Activated naive CD8-positive, alpha-beta T cell treated with anti-CD3 and anti-CD28 coated beads, Interleukin-2, amount 10 ng/mL, durations not matched to agents 7 days and 5 days (primary cell): ENCODE data around the gene LMBR1L. TPM values are rescaled to one million over a fixed set of nuclear protein-coding genes. Genes with fewer than 3 reads are reported as not detected.
"Not testable (repeated sequence)": the region's sequence is repeated elsewhere in the genome, so short reads cannot be mapped to it uniquely, and the experiment has no call there.

Experiments
- ATAC-seq: fragments of 150-1000 bp; cut with Tn5 transposase; one replicate; pipeline ENCODE4 v1.10.0; 2021; ENCODE audit warnings: low read depth, moderate library complexity
- POLR2A ChIA-PET: fragments of 350-600 bp; sonication (Branson Sonifier 250); formaldehyde crosslinking; loops from one replicate; lab custom pipeline; 2021; ENCODE audit warnings: antibody characterized with exemption; lab: Charles Lee
- DNase-seq: peaks from one replicate; pipeline ENCODE4 v3.0.0; 2021
- H3K27ac Mint-ChIP-seq: one replicate; pipeline ENCODE4 v1.8.0; 2022; ENCODE audit warnings: mild to moderate bottlenecking, mixed read lengths
- H3K27me3 Mint-ChIP-seq: one replicate; pipeline ENCODE4 v1.8.0; 2022; ENCODE audit warnings: mild to moderate bottlenecking, moderate library complexity, mixed read lengths
- H3K36me3 Mint-ChIP-seq: one replicate; pipeline ENCODE4 v1.8.0; 2021; ENCODE audit warnings: mild to moderate bottlenecking, mixed read lengths
- H3K4me1 Mint-ChIP-seq: one replicate; pipeline ENCODE4 v1.8.0; 2021; ENCODE audit warnings: mixed read lengths
- H3K4me3 Mint-ChIP-seq: one replicate; pipeline ENCODE4 v1.8.0; 2022; ENCODE audit warnings: mild to moderate bottlenecking, moderate library complexity, mixed read lengths
- H3K9me3 Mint-ChIP-seq: one replicate; pipeline ENCODE4 v1.8.0; 2021; ENCODE audit warnings: mixed read lengths
- total RNA-seq, 2 experiments: library from RNA; stranded (reverse); gene quantifications; one replicate each; pipeline ENCODE4 v1.2.3, GENCODE V29; 2021

The LMBR1L gene
- total RNA-seq, 2 experiments from 2014 or later: 111 to 112 TPM

DNA sequence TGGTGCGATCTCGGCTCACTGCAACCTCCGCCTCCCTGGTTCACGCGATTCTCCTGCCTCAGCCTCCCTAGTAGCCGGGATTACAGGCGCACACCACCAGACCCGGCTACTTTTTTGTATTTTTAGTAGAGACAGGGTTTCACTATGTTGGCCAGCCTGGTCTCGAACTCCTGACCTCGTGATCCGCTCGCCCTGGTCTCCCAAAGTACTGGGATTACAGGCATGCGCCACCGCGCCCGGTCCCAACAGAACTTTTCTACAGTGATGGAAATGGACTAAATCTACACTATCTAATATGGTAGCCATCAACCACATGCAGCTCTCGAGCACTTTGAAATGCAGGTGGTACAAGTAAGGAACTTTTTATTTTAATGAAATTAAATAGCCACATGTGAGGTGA lies 48.7 kb downstream of the LMBR1L start:
- H3K27me3 Mint-ChIP-seq, DNase-seq, H3K36me3 Mint-ChIP-seq, H3K9me3 Mint-ChIP-seq, H3K27ac Mint-ChIP-seq, ATAC-seq, POLR2A ChIA-PET: not testable (repeated sequence)
- Mint-ChIP-seq H3K4me1 (peaks cover 31% of the 10 kb centered on the region), H3K4me3 (peak overlapping the region; percentile 9)

DNA sequence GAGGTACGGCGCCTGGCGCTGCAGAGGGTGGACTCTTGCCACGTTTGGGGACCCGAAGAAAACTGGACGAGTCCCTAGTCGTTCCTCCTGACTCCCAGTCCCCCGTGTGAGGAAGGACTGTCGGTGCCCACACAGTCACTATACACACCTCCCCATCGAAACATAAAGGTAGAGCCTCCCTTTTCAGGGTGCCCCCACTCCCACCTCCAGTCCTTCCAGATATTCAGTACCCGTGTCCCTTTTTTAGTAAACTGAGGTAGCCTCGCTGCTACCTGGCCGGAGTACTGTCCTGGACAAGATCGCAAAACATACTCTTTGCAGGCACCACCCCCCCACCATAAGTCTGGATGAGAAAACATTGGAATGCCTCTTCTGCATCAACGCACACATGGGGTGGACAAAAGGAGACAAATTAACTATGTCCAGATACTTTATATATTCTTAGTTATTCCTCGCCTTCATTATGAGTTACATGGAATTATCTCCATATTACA lies 49.4 kb downstream of the LMBR1L start:
- H3K27me3 Mint-ChIP-seq: no peaks in the 10 kb centered on the region
- peaks cover 3% of the 10 kb centered on the region for H3K36me3 Mint-ChIP-seq
- H3K9me3 Mint-ChIP-seq: no peaks in the 10 kb centered on the region
- ATAC-seq (no peak), DNase-seq (no peak)
- H3K27ac Mint-ChIP-seq: peak overlapping the region; percentile 92
- POLR2A ChIA-PET: interaction anchor here (3.8 kb wide), 1 partner anchor 69 kb away, joined by 24 read pairs; the partner anchor contains the start of gene TUBA1B
- H3K4me1 Mint-ChIP-seq: peaks cover 36% of the 10 kb centered on the region
- H3K4me3 Mint-ChIP-seq: peak overlapping the region; percentile 91

DNA sequence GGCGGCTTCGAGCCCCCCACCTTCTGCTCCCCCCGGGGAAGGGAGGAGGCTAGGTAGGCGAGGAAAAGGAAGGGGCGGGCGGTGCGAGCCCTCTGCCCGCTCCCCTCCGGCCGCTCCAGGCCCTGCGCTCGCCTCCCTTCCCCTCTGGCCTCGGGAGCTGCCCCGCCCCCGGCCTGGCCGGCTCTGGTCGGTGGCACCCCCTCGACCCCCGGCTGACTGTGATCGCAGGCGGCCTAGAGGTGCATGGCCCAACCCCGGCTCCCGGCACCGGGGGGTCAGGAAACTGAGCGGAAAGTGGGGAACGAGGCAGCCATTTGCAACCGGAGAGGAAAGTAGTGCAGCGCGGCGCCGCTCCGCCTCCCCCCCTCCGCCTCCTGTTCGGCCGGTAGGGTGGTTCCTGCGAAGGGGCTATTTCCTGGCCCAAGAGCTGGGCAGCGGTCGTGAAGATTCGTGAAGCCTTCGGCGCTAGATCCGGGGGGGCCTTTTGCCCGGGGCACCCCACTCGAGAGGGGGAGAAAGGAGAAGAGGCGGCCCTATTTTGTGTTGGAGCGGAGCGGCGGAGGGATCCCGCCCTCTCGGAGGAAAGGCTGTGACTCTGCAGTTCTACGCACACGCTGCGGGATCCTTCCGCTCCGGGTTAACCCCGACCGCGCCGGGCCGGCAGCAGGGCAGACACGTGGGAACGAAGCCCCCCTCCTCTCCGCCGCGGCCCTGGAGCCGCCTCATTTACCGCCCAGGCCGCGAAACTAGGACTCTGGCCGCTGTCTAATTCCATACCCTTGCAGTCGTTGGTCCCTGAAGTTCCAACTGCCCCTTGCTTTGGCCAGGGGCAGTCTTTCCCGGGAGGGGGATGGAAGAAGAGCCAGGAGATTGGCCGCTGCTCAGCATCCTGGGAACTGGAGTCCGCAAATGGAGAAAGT lies 50.1 kb downstream of the LMBR1L start, which contains the start of gene KMT2D:
Gene KMT2D (minus strand): TSS at position 558 of the 920 bp plus-strand sequence. CDS start 5,470 bp downstream, outside the sequence.
- peaks cover 43% of the 10 kb centered on the region for H3K4me1 Mint-ChIP-seq
- peak within 1 kb of the TSS; percentile 92 for H3K27ac Mint-ChIP-seq
- no peaks in the 10 kb centered on the region for H3K27me3 Mint-ChIP-seq
- peak; percentile 72 for ATAC-seq
- peak; percentile 91 for DNase-seq
- no peaks in the 10 kb centered on the region for H3K9me3 Mint-ChIP-seq
- peak within 1 kb of the TSS; percentile 95 for H3K4me3 Mint-ChIP-seq
- peaks cover 3% of the 10 kb centered on the region for H3K36me3 Mint-ChIP-seq
- POLR2A ChIA-PET: interaction anchor here (1.5 to 3.8 kb wide), 3 partner anchors 9 to 206 kb away, joined by 6 to 24 read pairs (median 17); partner anchors contain the start of genes RHEBL1 and TUBA1B

DNA sequence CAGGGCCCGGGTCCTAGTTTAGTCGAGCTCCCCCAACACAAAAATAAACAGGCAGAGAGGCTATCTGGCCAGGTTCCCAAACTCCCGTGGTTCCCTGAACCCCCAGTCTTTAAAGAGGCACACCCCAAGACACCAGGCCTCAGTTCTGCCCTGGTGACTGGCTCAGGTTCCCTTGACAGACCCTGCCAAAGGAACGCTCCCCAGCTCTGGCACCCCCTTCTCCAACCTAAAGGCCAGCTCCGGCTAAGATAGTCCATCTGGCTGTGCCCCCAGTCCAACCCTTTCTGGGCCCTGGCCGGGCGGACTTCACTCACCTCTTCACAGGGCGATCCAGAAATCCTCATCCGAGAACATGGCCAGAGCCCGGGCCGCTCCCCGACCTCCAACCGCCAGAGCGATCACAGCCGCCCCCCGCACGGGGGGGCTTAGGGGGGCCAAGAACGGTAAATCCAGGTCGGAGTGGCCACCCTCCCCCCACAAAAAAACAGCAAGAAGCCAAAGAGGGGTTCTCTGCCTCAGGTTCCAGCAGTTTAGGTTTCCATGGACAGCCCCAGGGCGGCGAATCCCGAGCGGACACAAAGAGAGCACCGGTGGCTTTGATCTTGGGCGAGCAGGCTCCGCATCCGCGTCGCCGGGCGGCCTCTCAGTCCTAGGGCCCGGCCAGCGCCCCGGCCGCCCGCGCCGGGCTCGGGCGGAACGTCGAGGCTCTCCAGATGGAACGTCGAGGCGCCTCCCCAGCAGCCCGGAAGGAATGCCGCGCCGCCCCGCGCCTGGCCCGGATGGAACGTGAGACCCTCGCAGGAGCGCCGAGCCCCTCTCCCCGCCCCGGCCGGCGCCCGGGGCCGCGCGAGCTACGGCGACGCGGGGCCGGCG lies 51.1 kb downstream of the LMBR1L start:
- POLR2A ChIA-PET: interaction anchor here (1.0 to 3.8 kb wide), 6 partner anchors 10 to 264 kb away, joined by 3 to 24 read pairs (median 5); partner anchors contain the start of genes DHH, RHEBL1, TROAP and TUBA1B
- no peaks in the 10 kb centered on the region for H3K9me3 Mint-ChIP-seq
- peaks cover 7% of the 10 kb centered on the region for H3K36me3 Mint-ChIP-seq
- H3K4me3 Mint-ChIP-seq: peak overlapping the region; percentile 95
- H3K27ac Mint-ChIP-seq: peak overlapping the region; percentile 85
- ATAC-seq (peak; percentile 11), DNase-seq (peak; percentile 49)
- peaks cover 50% of the 10 kb centered on the region for H3K4me1 Mint-ChIP-seq
- H3K27me3 Mint-ChIP-seq: no peaks in the 10 kb centered on the region

DNA sequence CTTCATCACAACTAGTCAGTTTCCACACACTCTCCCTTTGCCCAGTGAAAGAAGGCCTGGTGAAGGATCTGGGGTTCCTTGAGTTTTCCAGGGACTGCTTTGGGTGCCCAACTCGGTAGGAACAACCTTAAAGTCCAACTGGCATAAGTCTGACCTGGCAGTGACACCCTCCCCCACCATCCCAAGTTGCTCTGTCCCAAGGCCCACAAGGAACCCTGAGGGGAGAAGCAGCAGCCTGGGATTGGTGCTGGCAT lies 51.7 kb downstream of the LMBR1L start:
- POLR2A ChIA-PET: interaction anchor here (1.0 to 3.8 kb wide), 5 partner anchors 11 to 264 kb away, joined by 3 to 24 read pairs (median 4); partner anchors contain the start of genes DHH, RHEBL1, TROAP and TUBA1B
- Mint-ChIP-seq H3K27ac (peak overlapping the region; percentile 85), H3K4me1 (peaks cover 48% of the 10 kb centered on the region), H3K4me3 (peak overlapping the region; percentile 95), H3K9me3 (no peaks in the 10 kb centered on the region), H3K27me3 (no peaks in the 10 kb centered on the region), H3K36me3 (peaks cover 7% of the 10 kb centered on the region)
- no peak for ATAC-seq
- DNase-seq: no peak

DNA sequence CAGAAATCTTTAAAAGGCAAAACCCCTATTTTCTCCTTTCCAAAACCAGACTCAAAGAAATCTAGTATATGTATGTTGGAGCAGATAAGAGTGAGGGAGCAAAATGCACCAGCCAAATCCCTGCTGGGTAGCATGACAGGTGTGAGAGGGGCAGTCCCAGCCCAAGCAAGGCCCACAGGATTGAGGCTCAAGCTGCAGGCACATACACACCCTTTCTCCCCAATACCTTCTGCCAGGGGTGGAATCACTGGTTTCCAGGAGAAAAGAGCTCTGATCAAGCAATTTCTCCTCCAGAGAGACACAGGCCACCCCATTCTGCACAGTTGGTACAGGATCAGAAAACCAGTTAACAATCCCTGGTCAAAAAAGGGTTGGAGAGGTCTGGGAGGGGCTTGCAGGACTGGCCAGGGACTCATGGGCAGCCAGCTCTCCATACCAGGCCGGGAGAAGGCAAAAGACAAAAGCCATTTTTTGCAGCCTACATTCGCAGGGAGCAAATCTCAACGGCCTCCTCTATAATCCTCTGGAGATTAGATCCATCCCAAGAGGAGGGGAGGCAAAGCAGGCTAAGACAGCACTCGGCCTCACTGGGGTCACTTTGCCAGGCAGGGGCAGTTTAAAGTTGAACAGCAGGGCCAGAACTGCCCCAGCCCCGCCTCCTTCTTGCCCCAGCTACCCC lies 52.1 kb downstream of the LMBR1L start:
- DNase-seq: no peak

DNA sequence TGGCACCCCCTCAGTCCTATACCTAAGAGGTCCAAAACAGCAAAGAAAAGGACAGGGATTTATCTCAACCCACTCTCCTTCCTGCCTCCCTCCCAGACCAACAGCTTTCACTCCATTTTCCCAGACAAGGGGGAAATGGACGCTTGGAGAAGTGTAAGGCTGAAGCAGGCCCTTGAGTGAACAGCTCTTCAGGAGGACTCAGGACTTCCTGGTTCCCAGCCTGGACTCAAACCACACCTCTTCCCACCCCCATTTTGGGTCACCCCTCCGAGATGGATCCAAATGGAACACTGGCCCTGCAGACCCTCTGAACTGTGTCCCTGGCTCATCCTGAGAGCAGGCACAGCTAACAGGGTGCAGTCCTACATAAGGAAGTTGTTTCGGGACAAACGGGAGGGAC lies 52.8 kb downstream of the LMBR1L start:
- DNase-seq (no peak), ATAC-seq (no peak)
- peak overlapping the region; percentile 85 for H3K27ac Mint-ChIP-seq
- H3K9me3 Mint-ChIP-seq: no peaks in the 10 kb centered on the region
- H3K27me3 Mint-ChIP-seq: no peaks in the 10 kb centered on the region
- H3K4me3 Mint-ChIP-seq: peak overlapping the region; percentile 95
- peaks cover 10% of the 10 kb centered on the region for H3K36me3 Mint-ChIP-seq
- peaks cover 48% of the 10 kb centered on the region for H3K4me1 Mint-ChIP-seq
- POLR2A ChIA-PET: interaction anchor here (0.6 to 3.8 kb wide), 2 partner anchors 73 to 89 kb away, joined by 3 to 24 read pairs; partner anchors contain the start of gene TUBA1B

More for the DNA sequence above, 52.1 kb downstream of the LMBR1L start:
- no peaks in the 10 kb centered on the region for H3K27me3 Mint-ChIP-seq
- H3K9me3 Mint-ChIP-seq: no peaks in the 10 kb centered on the region
- no peak for ATAC-seq
- H3K4me3 Mint-ChIP-seq: peak overlapping the region; percentile 95
- peaks cover 48% of the 10 kb centered on the region for H3K4me1 Mint-ChIP-seq
- peak overlapping the region; percentile 85 for H3K27ac Mint-ChIP-seq
- H3K36me3 Mint-ChIP-seq: peaks cover 7% of the 10 kb centered on the region
- POLR2A ChIA-PET: interaction anchor here (0.6 to 3.8 kb wide), 6 partner anchors 11 to 265 kb away, joined by 3 to 24 read pairs (median 4); partner anchors contain the start of genes DHH, RHEBL1, TROAP and TUBA1B

DNA sequence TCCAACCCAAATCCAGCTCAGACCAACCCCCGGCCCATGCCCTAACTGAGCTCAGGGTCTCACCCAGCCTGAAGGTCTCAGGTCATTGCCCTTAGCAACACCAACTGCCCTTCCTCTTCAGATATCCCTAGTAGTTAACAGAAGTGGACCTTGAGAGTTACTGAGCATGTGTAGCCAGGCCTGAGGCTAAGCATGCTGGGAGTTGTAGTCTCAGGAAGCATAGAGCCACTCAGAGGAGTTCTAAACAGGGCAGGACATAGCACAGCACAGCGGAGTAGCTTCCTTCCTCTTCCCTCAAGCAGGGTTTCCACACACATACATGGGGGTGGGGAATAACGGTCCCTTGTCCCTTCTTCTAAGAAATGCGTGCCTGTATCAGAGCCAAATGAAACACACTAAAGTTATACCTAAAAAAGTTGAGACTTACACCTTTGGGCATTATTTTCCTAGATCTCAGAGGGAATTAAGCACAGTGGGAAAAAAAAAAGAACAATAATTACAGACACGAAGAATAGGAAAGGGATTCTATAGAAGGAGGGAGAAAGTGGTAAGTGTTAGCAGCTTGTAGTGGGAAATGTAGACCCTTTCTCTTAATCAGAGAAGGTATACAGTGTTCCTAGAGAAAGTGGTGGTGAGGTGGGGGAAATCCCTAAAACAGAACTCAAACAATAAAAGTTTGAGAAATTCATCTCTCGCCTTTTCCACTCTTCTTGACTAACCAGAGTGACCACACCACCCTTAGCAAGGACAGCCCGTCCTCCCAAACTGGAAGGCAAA lies 54.5 kb downstream of the LMBR1L start:
- Mint-ChIP-seq H3K27me3 (no peaks in the 10 kb centered on the region), H3K4me3 (peak overlapping the region; percentile 95), H3K9me3 (no peaks in the 10 kb centered on the region), H3K4me1 (peaks cover 44% of the 10 kb centered on the region), H3K36me3 (peaks cover 22% of the 10 kb centered on the region), H3K27ac (peak overlapping the region; percentile 22)
- ATAC-seq (peak; percentile 69), DNase-seq (no peak)
- POLR2A ChIA-PET: interaction anchor here (0.5 to 1.5 kb wide), 2 partner anchors 27 to 67 kb away, joined by 3 to 5 read pairs; no protein-coding TSS in a partner anchor

DNA sequence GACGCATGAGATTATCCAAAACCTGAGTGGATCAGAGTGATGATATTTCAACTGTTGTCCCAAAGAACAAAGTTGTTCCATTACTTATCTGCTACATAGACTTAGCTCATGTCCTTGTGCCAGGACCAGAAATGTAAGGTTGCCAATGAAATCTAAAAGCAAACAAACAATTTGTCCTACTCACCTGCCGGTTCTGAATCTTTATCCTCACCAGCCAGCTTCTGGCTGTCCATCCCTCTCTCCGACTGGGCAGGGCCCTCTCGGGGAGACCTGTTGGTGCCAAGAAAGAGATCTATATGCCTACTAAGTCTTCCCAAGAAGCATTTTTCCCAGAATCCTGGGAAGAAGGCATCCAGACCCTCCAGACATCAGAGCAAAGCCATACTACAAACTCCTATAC lies 55.6 kb downstream of the LMBR1L start:
- Mint-ChIP-seq H3K4me1 (peaks cover 43% of the 10 kb centered on the region), H3K9me3 (no peaks in the 10 kb centered on the region), H3K27ac (no peak overlapping the region), H3K27me3 (no peaks in the 10 kb centered on the region), H3K4me3 (no peak overlapping the region), H3K36me3 (peaks cover 27% of the 10 kb centered on the region)
- POLR2A ChIA-PET: interaction anchor here (1.5 kb wide), 1 partner anchor 25 kb away, joined by 3 read pairs; no protein-coding TSS in a partner anchor
- DNase-seq (no peak), ATAC-seq (no peak)

DNA sequence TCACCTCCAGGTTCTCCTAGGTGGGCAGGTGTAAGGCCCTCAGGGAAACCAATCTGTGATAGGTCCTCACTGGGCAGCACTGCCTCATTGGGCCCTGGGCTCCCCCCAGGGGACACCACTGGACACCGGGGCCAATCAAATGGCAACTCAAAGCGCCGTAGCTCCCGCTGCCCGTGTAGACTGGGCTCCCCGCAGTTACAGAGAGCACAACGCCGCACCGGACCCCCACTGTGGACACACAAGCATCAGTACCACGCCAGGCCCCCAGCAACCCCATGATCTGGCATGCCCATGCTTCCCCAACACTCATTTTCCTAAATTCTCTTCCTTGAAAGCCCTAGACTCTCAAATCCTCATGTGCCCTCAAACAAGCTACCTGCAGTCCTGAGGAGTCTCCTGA lies 56.1 kb downstream of the LMBR1L start:
- POLR2A ChIA-PET: no interaction called here
- Mint-ChIP-seq H3K36me3 (peaks cover 27% of the 10 kb centered on the region), H3K27me3 (no peaks in the 10 kb centered on the region), H3K9me3 (no peaks in the 10 kb centered on the region), H3K4me1 (peaks cover 43% of the 10 kb centered on the region), H3K4me3 (no peak overlapping the region), H3K27ac (no peak overlapping the region)
- no peak for ATAC-seq
- DNase-seq: no peak

DNA sequence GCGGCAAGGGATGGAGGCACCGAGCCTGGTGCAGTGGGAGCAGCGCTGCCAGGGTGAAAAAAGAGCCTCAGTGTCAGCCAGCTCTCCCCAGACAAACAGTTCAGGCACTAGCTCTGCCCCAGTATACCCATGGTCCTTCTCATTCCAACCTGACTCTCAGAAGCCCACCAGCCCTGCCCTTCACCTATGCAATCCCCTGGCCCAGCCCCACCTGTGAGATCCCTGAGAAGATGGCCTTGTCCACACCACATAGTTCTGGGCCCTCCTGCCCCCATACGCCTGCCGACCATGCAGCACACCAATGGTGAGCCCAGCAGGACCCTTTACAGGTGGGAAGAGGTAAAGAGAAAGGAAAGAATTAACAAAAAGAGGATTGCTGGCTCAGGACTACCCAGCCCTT lies 56.6 kb downstream of the LMBR1L start:
- Mint-ChIP-seq H3K4me3 (no peak overlapping the region), H3K27ac (no peak overlapping the region), H3K9me3 (no peaks in the 10 kb centered on the region), H3K27me3 (no peaks in the 10 kb centered on the region), H3K4me1 (peaks cover 42% of the 10 kb centered on the region), H3K36me3 (peaks cover 25% of the 10 kb centered on the region)
- ATAC-seq: no peak
- no peak for DNase-seq
- POLR2A ChIA-PET: no interaction called here
